ENCODE data around the gene MEGF11.
"Not testable (repeated sequence)": the region's sequence is repeated elsewhere in the genome, so short reads cannot be mapped to it uniquely, and the experiment has no call there.

DNA sequence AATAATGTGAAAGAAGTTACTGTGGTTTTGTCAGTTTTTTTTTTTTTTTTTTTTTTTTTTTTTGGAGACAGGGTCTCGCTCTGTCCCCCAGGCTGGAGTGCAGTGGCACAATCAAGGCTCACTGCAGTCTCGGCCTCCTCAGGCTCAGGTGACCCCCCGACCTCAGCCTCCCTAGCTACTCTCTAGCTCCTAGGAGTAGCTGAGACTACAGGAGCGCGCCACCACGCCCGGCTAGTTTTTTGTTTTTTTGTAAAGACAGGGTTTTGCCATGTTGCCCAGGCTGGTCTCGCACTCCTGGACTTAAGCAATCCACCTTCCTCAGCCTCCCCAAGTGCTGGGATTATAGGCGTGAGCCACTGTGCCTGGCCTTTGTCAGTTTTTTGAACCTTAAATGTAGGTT, 381.7 kb downstream of the MEGF11 start:
- TF ChIP-seq ZNF274 (IDR thresholded peaks at IDR 0.05; ENCODE audit: low read depth, low read length); EGR1 (IDR thresholded peaks at IDR 0.05; ENCODE audit: low read depth); CBX3 (IDR thresholded peaks at IDR 0.05; ENCODE audit: low read depth); FOSL1 (IDR thresholded peaks at IDR 0.05; ENCODE audit: low read depth); POLR2A (IDR thresholded peaks at IDR 0.05; ENCODE audit: borderline replicate concordance, extremely low read depth, insufficient read depth, insufficient read length); SP1 (IDR thresholded peaks at IDR 0.05; ENCODE audit: low read depth); ELF1 (IDR thresholded peaks at IDR 0.05; ENCODE audit: borderline replicate concordance, low read depth); CEBPB (IDR thresholded peaks at IDR 0.05; ENCODE audit: low read depth): not testable (repeated sequence)
- TF ChIP-seq, protein P1, sequence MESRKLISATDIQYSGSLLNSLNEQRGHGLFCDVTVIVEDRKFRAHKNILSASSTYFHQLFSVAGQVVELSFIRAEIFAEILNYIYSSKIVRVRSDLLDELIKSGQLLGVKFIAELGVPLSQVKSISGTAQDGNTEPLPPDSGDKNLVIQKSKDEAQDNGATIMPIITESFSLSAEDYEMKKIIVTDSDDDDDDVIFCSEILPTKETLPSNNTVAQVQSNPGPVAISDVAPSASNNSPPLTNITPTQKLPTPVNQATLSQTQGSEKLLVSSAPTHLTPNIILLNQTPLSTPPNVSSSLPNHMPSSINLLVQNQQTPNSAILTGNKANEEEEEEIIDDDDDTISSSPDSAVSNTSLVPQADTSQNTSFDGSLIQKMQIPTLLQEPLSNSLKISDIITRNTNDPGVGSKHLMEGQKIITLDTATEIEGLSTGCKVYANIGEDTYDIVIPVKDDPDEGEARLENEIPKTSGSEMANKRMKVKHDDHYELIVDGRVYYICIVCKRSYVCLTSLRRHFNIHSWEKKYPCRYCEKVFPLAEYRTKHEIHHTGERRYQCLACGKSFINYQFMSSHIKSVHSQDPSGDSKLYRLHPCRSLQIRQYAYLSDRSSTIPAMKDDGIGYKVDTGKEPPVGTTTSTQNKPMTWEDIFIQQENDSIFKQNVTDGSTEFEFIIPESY (IDR thresholded peaks at IDR 0.05; ENCODE audit: extremely low read depth, insufficient replicate concordance, low read length): not testable (repeated sequence)
- TF ChIP-seq, protein P2, sequence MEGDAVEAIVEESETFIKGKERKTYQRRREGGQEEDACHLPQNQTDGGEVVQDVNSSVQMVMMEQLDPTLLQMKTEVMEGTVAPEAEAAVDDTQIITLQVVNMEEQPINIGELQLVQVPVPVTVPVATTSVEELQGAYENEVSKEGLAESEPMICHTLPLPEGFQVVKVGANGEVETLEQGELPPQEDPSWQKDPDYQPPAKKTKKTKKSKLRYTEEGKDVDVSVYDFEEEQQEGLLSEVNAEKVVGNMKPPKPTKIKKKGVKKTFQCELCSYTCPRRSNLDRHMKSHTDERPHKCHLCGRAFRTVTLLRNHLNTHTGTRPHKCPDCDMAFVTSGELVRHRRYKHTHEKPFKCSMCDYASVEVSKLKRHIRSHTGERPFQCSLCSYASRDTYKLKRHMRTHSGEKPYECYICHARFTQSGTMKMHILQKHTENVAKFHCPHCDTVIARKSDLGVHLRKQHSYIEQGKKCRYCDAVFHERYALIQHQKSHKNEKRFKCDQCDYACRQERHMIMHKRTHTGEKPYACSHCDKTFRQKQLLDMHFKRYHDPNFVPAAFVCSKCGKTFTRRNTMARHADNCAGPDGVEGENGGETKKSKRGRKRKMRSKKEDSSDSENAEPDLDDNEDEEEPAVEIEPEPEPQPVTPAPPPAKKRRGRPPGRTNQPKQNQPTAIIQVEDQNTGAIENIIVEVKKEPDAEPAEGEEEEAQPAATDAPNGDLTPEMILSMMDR (IDR thresholded peaks at IDR 0.05 in 2 of 3, conservative IDR thresholded peaks at IDR 0.05 in 1 of 3; ENCODE audit: borderline replicate concordance in 1 of 3, insufficient read depth in 1 of 3, low read depth in 2 of 3, low read length in 2 of 3): not testable (repeated sequence)
